Lower lobe of right lung (tissue), 2 donors: ENCODE data around the gene POPDC2. TPM values are rescaled to one million over a fixed set of nuclear protein-coding genes. Genes with fewer than 3 reads are reported as not detected.
A peak's percentile ranks its signal among the peaks of the same experiment; 100 is the strongest.

Experiments used
- ATAC-seq, 2 donors: fragments of 200-7000 bp; cut with Tn5 transposase; one replicate each; pipeline ENCODE4 v1.9.1; 2020 to 2022; ENCODE audit warnings: mild to moderate bottlenecking in 2 of 2, moderate library complexity in 2 of 2
- DNase-seq: peaks from one replicate; pipeline ENCODE4 v3.0.0-alpha.2; 2020
- H3K27ac ChIP-seq: fragments of 200-600 bp; one replicate; pipeline ENCODE4 v1.8.0; 2022
- H3K27me3 ChIP-seq: fragments of 200-600 bp; one replicate; pipeline ENCODE4 v1.8.0; 2022; ENCODE audit warnings: low read depth
- H3K36me3 ChIP-seq: fragments of 200-600 bp; one replicate; pipeline ENCODE4 v1.8.0; 2022; ENCODE audit warnings: mild to moderate bottlenecking
- H3K4me1 ChIP-seq: fragments of 200-600 bp; one replicate; pipeline ENCODE4 v1.8.0; 2022
- H3K4me3 ChIP-seq: fragments of 200-600 bp; one replicate; pipeline ENCODE4 v1.8.0; 2022; ENCODE audit warnings: mild to moderate bottlenecking
- H3K9me3 ChIP-seq: fragments of 200-600 bp; one replicate; pipeline ENCODE4 v1.8.0; 2022
- CTCF ChIP-seq: fragments of 200-600 bp; IDR thresholded peaks from one replicate; pipeline ENCODE4 v1.8.0; 2022; ENCODE audit warnings: antibody characterized with exemption, mild to moderate bottlenecking
- intact Hi-C: fragments of 100-400 bp; cut with DNase I; formaldehyde crosslinking; loops from one replicate; pipeline ENCODE4 v1.11.0; 2022
- total RNA-seq: library from RNA; stranded (reverse); fragmentation: NEBNext Ultra II Directional; extraction: Animal tissue kit (Norgen Biotek cat#: 25700); gene quantifications from one replicate; pipeline ENCODE4 v1.2.1, GENCODE V29; 2021
- donor health status: DM: no; HTN: yes; CAD: no; lungs with severe emphysema.

The POPDC2 gene
- total RNA-seq, 1 donor from 2014 or later = 1.5 TPM

- H3K27ac ChIP-seq = no peak overlapping the region
- H3K36me3 ChIP-seq = peaks cover 22% of the 10 kb centered on the region
- no peaks in the 10 kb centered on the region for H3K27me3 ChIP-seq
- H3K4me3 ChIP-seq = no peak overlapping the region
- ATAC-seq = no peak
- no peaks in the 10 kb centered on the region for H3K9me3 ChIP-seq
- H3K4me1 ChIP-seq = peaks cover 13% of the 10 kb centered on the region
- no peak for TF ChIP-seq CTCF
- intact Hi-C loops = no loop called here
- no peak for DNase-seq
These were observed 4.5 kb upstream of the POPDC2 start for GRCh38 chr3:119664850-119665379.

GRCh38 chr3:119664370-119664769 lies 4.0 kb upstream of the POPDC2 start:
- H3K9me3 ChIP-seq = no peaks in the 10 kb centered on the region
- H3K4me1 ChIP-seq = peaks cover 15% of the 10 kb centered on the region
- intact Hi-C loops = no loop called here
- H3K27ac ChIP-seq = no peak overlapping the region
- ATAC-seq (no peak), DNase-seq (no peak)
- no peak overlapping the region for H3K4me3 ChIP-seq
- H3K36me3 ChIP-seq = peaks cover 17% of the 10 kb centered on the region
- no peak for TF ChIP-seq CTCF
- H3K27me3 ChIP-seq = no peaks in the 10 kb centered on the region

- Histone ChIP-seq H3K4me3 (no peak overlapping the region), H3K27me3 (no peaks in the 10 kb centered on the region), H3K9me3 (no peaks in the 10 kb centered on the region), H3K36me3 (peaks cover 12% of the 10 kb centered on the region), H3K27ac (no peak overlapping the region), H3K4me1 (peaks cover 20% of the 10 kb centered on the region)
- TF ChIP-seq CTCF = no peak
- DNase-seq = no peak
- intact Hi-C loops = no loop called here
- no peak for ATAC-seq
These were observed 3.5 kb upstream of the POPDC2 start for GRCh38 chr3:119663885-119664284.

- H3K4me3 ChIP-seq = no peak overlapping the region
- no peak for TF ChIP-seq CTCF
- H3K27ac ChIP-seq = no peak overlapping the region
- no peaks in the 10 kb centered on the region for H3K9me3 ChIP-seq
- DNase-seq (no peak), ATAC-seq (no peak)
- peaks cover 1% of the 10 kb centered on the region for H3K36me3 ChIP-seq
- H3K27me3 ChIP-seq = no peaks in the 10 kb centered on the region
- intact Hi-C loops = no loop called here
- peaks cover 21% of the 10 kb centered on the region for H3K4me1 ChIP-seq
These were observed 2.4 kb upstream of the POPDC2 start for GRCh38 chr3:119662604-119663373.

- Histone ChIP-seq H3K9me3 (no peaks in the 10 kb centered on the region), H3K4me1 (peaks cover 21% of the 10 kb centered on the region), H3K36me3 (no peaks in the 10 kb centered on the region), H3K27ac (no peak overlapping the region), H3K27me3 (no peaks in the 10 kb centered on the region), H3K4me3 (no peak overlapping the region)
- intact Hi-C loops = no loop called here
- peak; percentile 29 to 42 for ATAC-seq
- DNase-seq = no peak
- TF ChIP-seq CTCF = no peak
These were observed 640 bp downstream of the POPDC2 start for GRCh38 chr3:119659606-119660291.
